Measurements from ENCODE around the gene PRKCH.

DNA sequence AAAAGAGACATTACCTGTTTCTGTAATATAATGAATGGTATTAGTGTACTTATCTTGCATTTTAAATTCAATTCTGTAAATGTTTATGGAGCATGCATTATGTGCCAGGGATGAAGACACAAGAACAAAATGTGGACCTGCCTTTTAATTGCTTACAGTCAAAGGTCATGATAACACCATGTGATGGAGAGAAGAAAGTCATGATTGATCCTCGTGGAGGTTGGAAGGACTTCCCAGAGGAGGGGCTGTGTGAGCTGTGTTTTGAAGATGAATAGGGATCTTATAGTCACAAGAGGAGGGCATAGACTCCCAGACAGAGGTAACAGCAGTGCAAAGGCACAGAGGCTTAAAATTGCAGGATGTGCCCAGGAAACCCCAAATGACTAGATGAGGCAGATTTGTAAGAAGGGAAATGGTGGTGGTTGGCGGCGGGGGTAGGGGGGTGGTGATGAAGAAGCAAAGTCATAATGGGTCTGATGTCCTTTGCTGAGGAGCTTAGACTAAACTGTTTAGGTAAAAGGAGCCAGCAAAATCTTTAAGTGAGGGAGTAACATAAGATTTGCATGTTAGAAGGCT, 151.5 kb downstream of the PRKCH start:
- no peak for TF ChIP-seq ZNF184 (tag by site-specific recombination; IDR thresholded peaks at IDR 0.05)
- TF ChIP-seq ZNF660 (tag by site-specific recombination; IDR thresholded peaks at IDR 0.05): no peak
- no peak for TF ChIP-seq SP7 (tag by site-specific recombination; IDR thresholded peaks at IDR 0.05)
- TF ChIP-seq, protein P1, sequence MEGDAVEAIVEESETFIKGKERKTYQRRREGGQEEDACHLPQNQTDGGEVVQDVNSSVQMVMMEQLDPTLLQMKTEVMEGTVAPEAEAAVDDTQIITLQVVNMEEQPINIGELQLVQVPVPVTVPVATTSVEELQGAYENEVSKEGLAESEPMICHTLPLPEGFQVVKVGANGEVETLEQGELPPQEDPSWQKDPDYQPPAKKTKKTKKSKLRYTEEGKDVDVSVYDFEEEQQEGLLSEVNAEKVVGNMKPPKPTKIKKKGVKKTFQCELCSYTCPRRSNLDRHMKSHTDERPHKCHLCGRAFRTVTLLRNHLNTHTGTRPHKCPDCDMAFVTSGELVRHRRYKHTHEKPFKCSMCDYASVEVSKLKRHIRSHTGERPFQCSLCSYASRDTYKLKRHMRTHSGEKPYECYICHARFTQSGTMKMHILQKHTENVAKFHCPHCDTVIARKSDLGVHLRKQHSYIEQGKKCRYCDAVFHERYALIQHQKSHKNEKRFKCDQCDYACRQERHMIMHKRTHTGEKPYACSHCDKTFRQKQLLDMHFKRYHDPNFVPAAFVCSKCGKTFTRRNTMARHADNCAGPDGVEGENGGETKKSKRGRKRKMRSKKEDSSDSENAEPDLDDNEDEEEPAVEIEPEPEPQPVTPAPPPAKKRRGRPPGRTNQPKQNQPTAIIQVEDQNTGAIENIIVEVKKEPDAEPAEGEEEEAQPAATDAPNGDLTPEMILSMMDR (tag by site-specific recombination; IDR thresholded peaks at IDR 0.05): no peak
- TF ChIP-seq BCL11A (tag by site-specific recombination; IDR thresholded peaks at IDR 0.05; ENCODE audit: low read depth): no peak
- TF ChIP-seq, protein P2, sequence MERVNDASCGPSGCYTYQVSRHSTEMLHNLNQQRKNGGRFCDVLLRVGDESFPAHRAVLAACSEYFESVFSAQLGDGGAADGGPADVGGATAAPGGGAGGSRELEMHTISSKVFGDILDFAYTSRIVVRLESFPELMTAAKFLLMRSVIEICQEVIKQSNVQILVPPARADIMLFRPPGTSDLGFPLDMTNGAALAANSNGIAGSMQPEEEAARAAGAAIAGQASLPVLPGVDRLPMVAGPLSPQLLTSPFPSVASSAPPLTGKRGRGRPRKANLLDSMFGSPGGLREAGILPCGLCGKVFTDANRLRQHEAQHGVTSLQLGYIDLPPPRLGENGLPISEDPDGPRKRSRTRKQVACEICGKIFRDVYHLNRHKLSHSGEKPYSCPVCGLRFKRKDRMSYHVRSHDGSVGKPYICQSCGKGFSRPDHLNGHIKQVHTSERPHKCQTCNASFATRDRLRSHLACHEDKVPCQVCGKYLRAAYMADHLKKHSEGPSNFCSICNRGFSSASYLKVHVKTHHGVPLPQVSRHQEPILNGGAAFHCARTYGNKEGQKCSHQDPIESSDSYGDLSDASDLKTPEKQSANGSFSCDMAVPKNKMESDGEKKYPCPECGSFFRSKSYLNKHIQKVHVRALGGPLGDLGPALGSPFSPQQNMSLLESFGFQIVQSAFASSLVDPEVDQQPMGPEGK (tag by site-specific recombination; IDR thresholded peaks at IDR 0.05): no peak
- no peak for TF ChIP-seq ZBTB20 (tag by site-specific recombination; IDR thresholded peaks at IDR 0.05)
- TF ChIP-seq REST (tag by site-specific recombination; IDR thresholded peaks at IDR 0.05): no peak
- TF ChIP-seq ZNF639 (tag by site-specific recombination; IDR thresholded peaks at IDR 0.05): no peak
- TF ChIP-seq YY2 (tag by site-specific recombination; IDR thresholded peaks at IDR 0.05): no peak
- no peak for TF ChIP-seq ZBTB8A (tag by site-specific recombination; IDR thresholded peaks at IDR 0.05)
- no peak for TF ChIP-seq ZBTB26 (tag by site-specific recombination; optimal IDR thresholded peaks at IDR 0.05)
